Pancreas (tissue), 10 donors: Measurements from ENCODE around the gene GLMN. TPM values are rescaled to one million over a fixed set of nuclear protein-coding genes. Genes with fewer than 3 reads are reported as not detected.

ENCODE experiments used
- ATAC-seq, 4 donors: fragments of 200-7000 bp; cut with Tn5 transposase; one replicate each; pipeline versions ENCODE4 v1.8.0 to v1.9.1; 2020; ENCODE audit warnings: mild to moderate bottlenecking in 4 of 4, moderate library complexity in 4 of 4
- DNase-seq, 6 donors: peaks; one replicate each; pipeline ENCODE4 v3.0.0-alpha.2; 2020
- FAIRE-seq: peaks from 2 replicates; lab custom pipeline; 2012; peaks lifted over from hg19 to GRCh38; lab: Jason Lieb, UNC
- H3K27ac ChIP-seq, 4 donors: fragments of 200-600 bp; sonication (generic); 1 replicate in 3 of 4; 2 replicates in 1 of 4; pipeline versions ENCODE4 v1.5.0 to v1.8.0; 2020
- H3K27me3 ChIP-seq, 4 donors: fragments of 200-600 bp; one replicate each; pipeline ENCODE4 v1.8.0; 2021
- H3K36me3 ChIP-seq, 3 donors: fragments of 200-600 bp; sonication (generic) in 1 of 3; one replicate each; pipeline versions ENCODE4 v1.5.0 to v1.8.0; 2020 to 2021
- H3K4me1 ChIP-seq, 3 donors: fragments of 200-600 bp; one replicate each; pipeline ENCODE4 v1.8.0; 2021
- H3K4me3 ChIP-seq, 4 donors: fragments of 200-600 bp; sonication (generic) in 2 of 4; one replicate each; pipeline versions ENCODE4 v1.5.0 to v1.8.0; 2020 to 2021
- H3K9me3 ChIP-seq, 4 donors: fragments of 200-600 bp; one replicate each; pipeline ENCODE4 v1.8.0; 2021
- CTCF ChIP-seq, 4 donors: fragments of 200-600 bp; sonication (generic) in 3 of 4; IDR thresholded peaks; one replicate each; pipeline versions ENCODE4 v1.5.0 to v1.8.0; 2021; ENCODE audit warnings: antibody characterized with exemption in 4 of 4
- WGBS, 2 donors: extraction: QIAGEN DNeasy Blood & Tissue Kit; methylation state at CpG; one replicate each; pipeline ENCODE4 v1.1.7; 2013; 5-methylcytosine and 5-hydroxymethylcytosine counted together
- intact Hi-C, 3 donors: fragments of 100-400 bp; cut with DNase I; formaldehyde crosslinking; loops; one replicate each; pipeline versions ENCODE4 v1.11.1 to v1.14.2; 2022
- polyA plus RNA-seq, 2 donors: library from polyadenylated mRNA; stranded (reverse); fragments of 200-250 nt; gene quantifications; one replicate each; pipeline ENCODE4 v1.2.3, GENCODE V29; 2013
- total RNA-seq, 6 donors: library from RNA; stranded (reverse); fragmentation: NEBNext Ultra II Directional in 4 of 6; extraction: Animal tissue kit (Norgen Biotek cat#: 25700) in 4 of 6; gene quantifications; one replicate each; pipeline versions ENCODE4 v1.2.1 to v1.2.4, GENCODE V29; 2021 to 2023
- donor health status: healthy with polysubstance abuse.
- donor health status: DM: no; HTN: no; CAD: no; lungs with moderate emphysema.
- donor health status: DM: no; HTN: no; CAD: no.
- donor health status: control.
- donor health status: control.
- donor health status: Bipolar disorder and iron deficiency.
- donor health status: DM: yes; HTN: yes; CAD: no.
- donor health status: DM: no; HTN: no; CAD: no.
- donor health status: DM: no; HTN: no; CAD: no.
- donor health status: DM: yes; HTN: yes; CAD: no.

Gene GLMN
- total and polyA plus RNA-seq, 8 donors, result 1.7 to 10.4 (median 2.7) TPM

DNA sequence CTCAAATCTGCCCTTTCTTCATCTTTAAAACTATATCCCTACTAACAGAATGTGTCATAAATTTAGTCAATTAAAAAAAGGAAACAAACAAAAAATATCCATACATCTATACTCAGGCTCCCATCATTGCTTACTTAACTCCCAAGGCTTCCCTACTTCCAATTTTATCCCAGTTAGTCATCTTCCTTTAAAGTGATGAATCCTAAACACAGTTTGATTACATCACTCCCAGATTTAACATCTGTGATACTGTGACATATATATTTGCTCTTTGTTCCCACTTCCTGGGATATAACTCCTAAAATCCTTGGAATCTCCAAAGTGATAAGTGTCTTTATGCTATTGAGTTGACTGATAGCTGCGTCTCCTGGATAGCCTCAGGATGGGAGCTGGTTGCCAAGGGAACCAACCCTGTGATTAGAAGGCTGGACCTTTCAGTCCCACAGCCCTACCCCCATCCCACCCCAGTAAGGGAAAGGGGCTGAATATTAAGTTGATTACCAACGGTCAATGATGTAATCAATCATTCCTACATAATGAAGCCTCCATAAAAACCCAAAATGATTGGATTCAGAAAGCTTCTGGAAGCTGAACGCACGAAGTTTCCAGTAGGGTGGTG lies 21.6 kb downstream of the GLMN start:
- ATAC-seq (no peak), FAIRE-seq (no peak), DNase-seq (no peak)
- H3K27me3 ChIP-seq, result no peaks in the 10 kb centered on the region
- 90 to 95% methylated on average over 4 of the region's 4 CpGs for WGBS, 2 donors
- intact Hi-C loops, result no loop called here
- no peaks in the 10 kb centered on the region for H3K4me1 ChIP-seq
- TF ChIP-seq CTCF (IDR thresholded peaks at IDR 0.05), result no peak
- no peaks in the 10 kb centered on the region for H3K9me3 ChIP-seq
- no peak overlapping the region for H3K4me3 ChIP-seq
- no peak overlapping the region for H3K27ac ChIP-seq
- H3K36me3 ChIP-seq, result no peaks in the 10 kb centered on the region

DNA sequence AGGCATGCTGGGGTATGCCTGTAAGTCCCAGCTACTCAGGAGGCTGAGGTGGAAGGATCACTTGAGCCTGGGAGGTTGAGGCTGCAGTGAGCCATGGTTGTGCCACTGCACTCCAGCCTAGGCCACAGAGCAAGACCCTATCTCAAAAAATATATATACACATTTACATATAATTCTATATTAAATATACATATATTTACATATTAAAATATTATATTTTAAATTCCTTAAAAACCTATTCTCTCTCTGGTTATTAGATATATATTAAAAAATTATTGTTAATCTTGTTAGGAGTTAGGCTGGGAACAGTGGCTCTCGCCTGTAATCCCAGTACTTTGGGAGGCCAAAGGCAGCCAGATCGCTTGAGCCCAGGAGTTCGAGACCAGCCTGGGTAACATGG lies 22.7 kb downstream of the GLMN start:
- no peak overlapping the region for H3K27ac ChIP-seq
- H3K4me3 ChIP-seq, result no peak overlapping the region
- 96 to 99% methylated on average over 3 of the region's 3 CpGs for WGBS, 2 donors
- TF ChIP-seq CTCF (IDR thresholded peaks at IDR 0.05), result no peak
- FAIRE-seq, result no peak
- DNase-seq, result no peak
- no peaks in the 10 kb centered on the region for H3K36me3 ChIP-seq
- no peak for ATAC-seq
- H3K4me1 ChIP-seq, result no peaks in the 10 kb centered on the region
- no peaks in the 10 kb centered on the region for H3K27me3 ChIP-seq
- intact Hi-C loops, result no loop called here
- no peaks in the 10 kb centered on the region for H3K9me3 ChIP-seq

GRCh38 chr1:92274939-92275338 lies 23.8 kb downstream of the GLMN start:
- Histone ChIP-seq H3K36me3 (no peaks in the 10 kb centered on the region), H3K4me1 (no peaks in the 10 kb centered on the region), H3K27ac (no peak overlapping the region), H3K4me3 (no peak overlapping the region), H3K9me3 (no peaks in the 10 kb centered on the region), H3K27me3 (no peaks in the 10 kb centered on the region)
- WGBS, 2 donors, result 90 to 96% methylated on average over 1 of the region's 1 CpG
- no peak for TF ChIP-seq CTCF (IDR thresholded peaks at IDR 0.05)
- no peak for FAIRE-seq
- no peak for ATAC-seq
- no peak for DNase-seq
- intact Hi-C loops, result no loop called here

- no peaks in the 10 kb centered on the region for H3K9me3 ChIP-seq
- no peaks in the 10 kb centered on the region for H3K4me1 ChIP-seq
- DNase-seq (no peak), FAIRE-seq (no peak), ATAC-seq (no peak)
- 97 to 100% methylated on average over 1 of the region's 1 CpG for WGBS, 2 donors
- no peaks in the 10 kb centered on the region for H3K27me3 ChIP-seq
- peaks cover 0 to under 1% (median 0%) of the 10 kb centered on the region in 3 donors for H3K36me3 ChIP-seq
- intact Hi-C loops, result no loop called here
- no peak for TF ChIP-seq CTCF (IDR thresholded peaks at IDR 0.05)
- H3K4me3 ChIP-seq, result no peak overlapping the region
- H3K27ac ChIP-seq, result no peak overlapping the region
Measured at GRCh38 chr1:92273039-92273438, 25.7 kb downstream of the GLMN start.

DNA sequence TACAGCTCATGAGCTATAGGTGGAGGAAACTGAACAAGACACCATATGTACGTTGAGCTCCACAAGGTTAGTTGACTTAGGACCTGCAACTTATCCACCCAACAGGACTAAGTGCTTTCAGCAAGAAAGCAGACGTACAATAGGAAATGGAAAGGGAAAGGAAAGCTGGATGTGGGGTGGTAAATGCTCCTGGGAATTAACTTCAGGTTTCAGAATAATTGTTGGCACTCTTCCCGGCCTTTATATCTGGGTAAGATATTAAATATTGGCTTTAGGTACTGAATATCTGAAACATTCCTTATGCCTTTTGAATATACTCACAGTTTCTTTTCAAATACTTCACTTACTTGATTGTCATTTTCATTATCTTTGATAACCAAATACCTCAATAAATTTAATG lies 36.3 kb downstream of the GLMN start:
- H3K4me3 ChIP-seq, result no peak overlapping the region
- intact Hi-C loops, result no loop called here
- peaks cover 0 to 2% (median 0%) of the 10 kb centered on the region in 3 donors for H3K36me3 ChIP-seq
- ATAC-seq (no peak), DNase-seq (no peak), FAIRE-seq (no peak)
- no peak for TF ChIP-seq CTCF (IDR thresholded peaks at IDR 0.05)
- no peaks in the 10 kb centered on the region for H3K4me1 ChIP-seq
- no peaks in the 10 kb centered on the region for H3K9me3 ChIP-seq
- no peaks in the 10 kb centered on the region for H3K27me3 ChIP-seq
- no peak overlapping the region for H3K27ac ChIP-seq
- 71 to 72% methylated on average over 3 of the region's 3 CpGs for WGBS, 2 donors
